Measurements from ENCODE around the gene PSMB4. TPM values are rescaled to one million over a fixed set of nuclear protein-coding genes. Genes with fewer than 3 reads are reported as not detected.

The PSMB4 gene
- total RNA-seq, 1 experiment from 2014 or later = 413 TPM

GRCh38 chr1:151369302-151369610 is 30.1 kb upstream of the PSMB4 start:
- TF ChIP-seq, protein P1, sequence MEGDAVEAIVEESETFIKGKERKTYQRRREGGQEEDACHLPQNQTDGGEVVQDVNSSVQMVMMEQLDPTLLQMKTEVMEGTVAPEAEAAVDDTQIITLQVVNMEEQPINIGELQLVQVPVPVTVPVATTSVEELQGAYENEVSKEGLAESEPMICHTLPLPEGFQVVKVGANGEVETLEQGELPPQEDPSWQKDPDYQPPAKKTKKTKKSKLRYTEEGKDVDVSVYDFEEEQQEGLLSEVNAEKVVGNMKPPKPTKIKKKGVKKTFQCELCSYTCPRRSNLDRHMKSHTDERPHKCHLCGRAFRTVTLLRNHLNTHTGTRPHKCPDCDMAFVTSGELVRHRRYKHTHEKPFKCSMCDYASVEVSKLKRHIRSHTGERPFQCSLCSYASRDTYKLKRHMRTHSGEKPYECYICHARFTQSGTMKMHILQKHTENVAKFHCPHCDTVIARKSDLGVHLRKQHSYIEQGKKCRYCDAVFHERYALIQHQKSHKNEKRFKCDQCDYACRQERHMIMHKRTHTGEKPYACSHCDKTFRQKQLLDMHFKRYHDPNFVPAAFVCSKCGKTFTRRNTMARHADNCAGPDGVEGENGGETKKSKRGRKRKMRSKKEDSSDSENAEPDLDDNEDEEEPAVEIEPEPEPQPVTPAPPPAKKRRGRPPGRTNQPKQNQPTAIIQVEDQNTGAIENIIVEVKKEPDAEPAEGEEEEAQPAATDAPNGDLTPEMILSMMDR (conservative IDR thresholded peaks at IDR 0.05) = no peak
- Histone ChIP-seq H3K9me3 (ENCODE audit: control insufficient read depth, low read depth, low read length) (no peaks in the 10 kb centered on the region), H2BK12ac (ENCODE audit: insufficient read length, low read depth, low read length) (no peak overlapping the region), H3K23me2 (ENCODE audit: insufficient read length, low read depth, low read length, poor library complexity, severe bottlenecking) (no peaks in the 10 kb centered on the region), H3K27me3 (ENCODE audit: insufficient read depth, low read length) (no peaks in the 10 kb centered on the region), H3T11ph (ENCODE audit: low read length) (no peak overlapping the region), H3K14ac (ENCODE audit: insufficient read depth, low read length) (no peak overlapping the region), H3K18ac (ENCODE audit: insufficient read length, low read depth, low read length) (no peak overlapping the region), H3K4ac (ENCODE audit: low read depth, low read length) (no peak overlapping the region), H3K79me1 (ENCODE audit: insufficient read depth, low read depth, low read length, poor library complexity, severe bottlenecking) (no peaks in the 10 kb centered on the region), H3K27ac (ENCODE audit: insufficient read length, low read depth, low read length) (no peak overlapping the region), H2BK15ac (ENCODE audit: low read depth, low read length) (no peak overlapping the region), H2BK20ac (ENCODE audit: low read depth, low read length, poor library complexity, severe bottlenecking) (no peak overlapping the region), H2BK120ac (ENCODE audit: low read depth, low read length, poor library complexity, severe bottlenecking) (no peak overlapping the region), H3K23ac (ENCODE audit: insufficient read length, low read depth, low read length) (no peak overlapping the region), H4K91ac (ENCODE audit: insufficient read length, low read depth, low read length) (no peak overlapping the region), H2AK5ac (ENCODE audit: insufficient read length, low read length) (no peak overlapping the region), H2BK5ac (ENCODE audit: insufficient read length, low read length) (no peak overlapping the region), H4K8ac (replicated peaks; ENCODE audit: insufficient read length, low read depth, low read length) (no peak overlapping the region), H3K56ac (ENCODE audit: insufficient read length, low read depth, low read length) (no peak overlapping the region), H3K4me1 (ENCODE audit: insufficient read depth, low read length) (no peaks in the 10 kb centered on the region), H2AFZ (ENCODE audit: low read length) (no peak overlapping the region), H3K9ac (ENCODE audit: extremely low read depth, insufficient read length, low read length) (no peak overlapping the region), H3K79me2 (ENCODE audit: insufficient read depth, low read length) (no peaks in the 10 kb centered on the region), H3K4me2 (ENCODE audit: insufficient read depth, insufficient read length, low read length) (no peak overlapping the region), H4K20me1 (ENCODE audit: control insufficient read depth, insufficient read depth, insufficient read length) (no peaks in the 10 kb centered on the region), H4K5ac (ENCODE audit: insufficient read length, low read depth, low read length) (no peak overlapping the region)
- Mint-ChIP-seq H3K36me3 (ENCODE audit: insufficient read depth in 1 of 3, low read depth in 3 of 3) (peaks cover 2 to 18% (median 14%) of the 10 kb centered on the region in 3 experiments), H3K27me3 (ENCODE audit: low read depth) (no peaks in the 10 kb centered on the region), H3K9me3 (no peaks in the 10 kb centered on the region; a peak in 1 of 5 replicates), H3K4me1 (peaks cover 15 to 33% of the 10 kb centered on the region in 2 experiments), H3K27ac (no peak overlapping the region), H3K4me3 (no peak overlapping the region)
- no CpG with 5 or more reads among the region's 7 CpGs for WGBS (ENCODE audit: extremely low coverage, insufficient read length, low lambda C conversion rate)
- DNase-seq = no peak
